H1 (cell line): ENCODE results near the gene GLT8D1. TPM values are rescaled to one million over a fixed set of nuclear protein-coding genes. Genes with fewer than 3 reads are reported as not detected.

Source experiments
- CTCF ChIA-PET: fragments of 300-600 bp; sonication (Branson Sonifier 250); formaldehyde crosslinking; loops from one replicate; lab custom pipeline; 2021; ENCODE audit not compliant: partially characterized antibody; lab: Charles Lee
- POLR2A ChIA-PET: fragments of 300-600 bp; sonication (Branson Sonifier 250); formaldehyde crosslinking; loops from one replicate; lab custom pipeline; 2021; ENCODE audit warnings: inconsistent platforms; ENCODE audit not compliant: partially characterized antibody; lab: Charles Lee
- DNase-seq, 2 experiments: peaks; one replicate each; pipeline versions ENCODE4 v3.0.0 to v3.0.0-alpha.2; 2010 to 2022; ENCODE audit warnings: low spot score in 2 of 2, low read depth in 1 of 2, mixed read lengths in 1 of 2
- FAIRE-seq: peaks from 2 replicates; lab custom pipeline; 2011; peaks lifted over from hg19 to GRCh38; lab: Jason Lieb, UNC
- H2AFZ ChIP-seq: 2 replicates; pipeline ENCODE4 v1.8.1; 2012; ENCODE audit warnings: low read length, inconsistent platforms
- H2AK5ac ChIP-seq: 2 replicates; pipeline ENCODE4 v1.6.1; 2013; ENCODE audit warnings: low read depth, low read length
- H2BK120ac ChIP-seq: replicated peaks from 2 replicates; pipeline ENCODE3; 2013; ENCODE audit warnings: low read depth, low read length, inconsistent platforms
- H2BK12ac ChIP-seq: 2 replicates; pipeline ENCODE4 v1.6.1; 2013; ENCODE audit warnings: low read depth, low read length
- H2BK15ac ChIP-seq: 2 replicates; pipeline ENCODE4 v1.6.1; 2013; ENCODE audit warnings: low read length
- H2BK20ac ChIP-seq: 2 replicates; pipeline ENCODE4 v1.6.1; 2013; ENCODE audit warnings: low read length
- H2BK5ac ChIP-seq: 2 replicates; pipeline ENCODE4 v1.6.1; 2013; ENCODE audit warnings: low read depth, low read length
- H3K14ac ChIP-seq: 2 replicates; pipeline ENCODE4 v1.6.1; 2013; ENCODE audit warnings: inconsistent platforms; ENCODE audit not compliant: insufficient read length
- H3K18ac ChIP-seq: 2 replicates; pipeline ENCODE4 v1.6.1; 2013; ENCODE audit warnings: low read length; ENCODE audit errors: extremely low read depth
- H3K23ac ChIP-seq: 2 replicates; pipeline ENCODE4 v1.6.1; 2013; ENCODE audit warnings: inconsistent platforms; ENCODE audit not compliant: insufficient read length
- H3K23me2 ChIP-seq: 2 replicates; pipeline ENCODE4 v1.6.1; 2013; ENCODE audit warnings: low read depth, low read length
- H3K27ac ChIP-seq: 2 replicates; pipeline ENCODE4 v1.6.1; 2011; ENCODE audit warnings: low read depth, low read length, inconsistent platforms
- H3K27me3 ChIP-seq, 4 experiments: replicated peaks in 1 of 4; 1 replicate in 1 of 4; 2 replicates in 3 of 4; pipeline versions ENCODE4 v1.6.1 to v1.8.1; 2011 to 2013; ENCODE audit warnings: low read length in 3 of 4, mild to moderate bottlenecking in 3 of 4, inconsistent platforms in 2 of 4, mixed read lengths in 2 of 4, moderate library complexity in 1 of 4; ENCODE audit not compliant: control insufficient read depth in 3 of 4, insufficient read depth in 3 of 4; ENCODE audit errors: extremely low read depth in 1 of 4
- H3K36me3 ChIP-seq, 4 experiments: 2 replicates each; pipeline versions ENCODE4 v1.6.1 to v1.8.1; 2011 to 2013; ENCODE audit warnings: mild to moderate bottlenecking in 4 of 4, low read length in 3 of 4, moderate library complexity in 2 of 4, control low read depth in 1 of 4, inconsistent platforms in 1 of 4; ENCODE audit not compliant: insufficient read depth in 4 of 4, control insufficient read depth in 2 of 4
- H3K4ac ChIP-seq: replicated peaks from 2 replicates; pipeline ENCODE3; 2013; ENCODE audit warnings: low read length, low read depth, mixed read lengths, inconsistent platforms; ENCODE audit not compliant: insufficient read length
- H3K4me1 ChIP-seq, 4 experiments: replicated peaks in 1 of 4; 1 replicate in 1 of 4; 2 replicates in 3 of 4; pipeline versions ENCODE4 v1.6.1 to v1.8.1; 2011 to 2013; ENCODE audit warnings: low read length in 3 of 4, inconsistent platforms in 2 of 4, mixed read lengths in 1 of 4; ENCODE audit not compliant: insufficient read depth in 4 of 4, control insufficient read depth in 3 of 4
- H3K4me2 ChIP-seq, 2 experiments: 2 replicates each; pipeline versions ENCODE4 v1.6.1 to v1.8.1; 2011 to 2013; ENCODE audit warnings: low read depth in 2 of 2, low read length in 2 of 2, control low read depth in 1 of 2, inconsistent platforms in 1 of 2, mild to moderate bottlenecking in 1 of 2; ENCODE audit not compliant: insufficient read depth in 1 of 2
- H3K4me3 ChIP-seq, 4 experiments: fragments of 200-600, 300-600 bp in 1 of 4; sonication (generic), shearing (Covaris generic), sonication (Bioruptor Twin) in 1 of 4; 2 replicates each; pipeline versions ENCODE4 v1.5.1 to v1.8.1; 2011 to 2016; ENCODE audit warnings: low read length in 4 of 4, low read depth in 3 of 4, control low read depth in 2 of 4, inconsistent platforms in 2 of 4, mild to moderate bottlenecking in 2 of 4, mixed read lengths in 1 of 4, moderate library complexity in 1 of 4; ENCODE audit not compliant: insufficient read depth in 2 of 4; ENCODE audit errors: extremely low read depth in 1 of 4
- H3K56ac ChIP-seq: replicated peaks from 2 replicates; pipeline ENCODE3; 2013; ENCODE audit warnings: low read depth, mild to moderate bottlenecking, mixed read lengths, low read length, inconsistent platforms; ENCODE audit not compliant: insufficient read length
- H3K79me1 ChIP-seq: 2 replicates; pipeline ENCODE4 v1.6.1; 2013; ENCODE audit warnings: low read depth, low read length, control low read depth
- H3K79me2 ChIP-seq, 2 experiments: 2 replicates each; pipeline versions ENCODE4 v1.6.1 to v1.8.1; 2012 to 2013; ENCODE audit warnings: low read length in 2 of 2, mild to moderate bottlenecking in 2 of 2, inconsistent platforms in 1 of 2; ENCODE audit not compliant: insufficient read depth in 2 of 2, control insufficient read depth in 1 of 2
- H3K9ac ChIP-seq, 4 experiments: replicated peaks in 1 of 4; 1 replicate in 1 of 4; 2 replicates in 3 of 4; pipeline versions ENCODE4 v1.6.1 to v1.8.1; 2011 to 2013; ENCODE audit warnings: low read depth in 3 of 4, low read length in 3 of 4, control low read depth in 2 of 4, mild to moderate bottlenecking in 2 of 4, moderate library complexity in 2 of 4, inconsistent platforms in 1 of 4; ENCODE audit errors: extremely low read depth in 1 of 4
- H3K9me3 ChIP-seq, 2 experiments: 2 replicates each; pipeline versions ENCODE4 v1.6.1 to v1.8.1; 2012 to 2013; ENCODE audit warnings: mild to moderate bottlenecking in 2 of 2, moderate library complexity in 2 of 2, control low read depth in 1 of 2, inconsistent platforms in 1 of 2, low read depth in 1 of 2, low read length in 1 of 2, mixed read lengths in 1 of 2; ENCODE audit not compliant: insufficient read depth in 2 of 2
- H4K20me1 ChIP-seq, 2 experiments: replicated peaks in 1 of 2; 2 replicates each; pipeline versions ENCODE3 to v1.8.1; 2011 to 2013; ENCODE audit warnings: inconsistent platforms in 2 of 2, low read length in 2 of 2, mild to moderate bottlenecking in 1 of 2; ENCODE audit not compliant: insufficient read depth in 2 of 2, control insufficient read depth in 1 of 2
- H4K5ac ChIP-seq: 2 replicates; pipeline ENCODE4 v1.6.1; 2013; ENCODE audit warnings: low read length, low read depth, mixed read lengths, inconsistent platforms; ENCODE audit not compliant: insufficient read length
- H4K8ac ChIP-seq: 2 replicates; pipeline ENCODE4 v1.8.0; 2013; ENCODE audit warnings: mild to moderate bottlenecking, moderate library complexity, low read length, inconsistent platforms; ENCODE audit not compliant: insufficient read depth; ENCODE audit errors: extremely low read depth
- H4K91ac ChIP-seq: replicated peaks from 2 replicates; pipeline ENCODE3; 2013; ENCODE audit warnings: low read length, mixed read lengths, inconsistent platforms; ENCODE audit not compliant: insufficient read length
- ASH2L ChIP-seq: fragments of 200-600, 300-600 bp; sonication (generic); IDR thresholded peaks from one replicate; pipeline ENCODE4 v1.7.1; 2017; ENCODE audit warnings: low read length
- BACH1 ChIP-seq: IDR thresholded peaks from 2 replicates; pipeline ENCODE4 v1.6.1; 2012; ENCODE audit warnings: low read length, improper control_type of control experiment
- CREB1 ChIP-seq: IDR thresholded peaks from 2 replicates; pipeline ENCODE4 v1.6.1; 2012; ENCODE audit warnings: inconsistent platforms
- KDM1A ChIP-seq: fragments of 200-600, 300-600 bp; sonication (generic); IDR thresholded peaks from 2 replicates; pipeline ENCODE4 v1.7.1; 2016; ENCODE audit warnings: mild to moderate bottlenecking, low read length, borderline replicate concordance
- PHF8 ChIP-seq: fragments of 200-600 bp; sonication (generic); conservative IDR thresholded peaks from 2 replicates; pipeline ENCODE4 v1.7.1; 2012; ENCODE audit warnings: low read depth, mild to moderate bottlenecking, inconsistent platforms, low read length, moderate library complexity
- POLR2A ChIP-seq, 2 experiments: IDR thresholded peaks; 1 replicate in 1 of 2; 2 replicates in 1 of 2; pipeline ENCODE4 v1.6.1; 2011; ENCODE audit warnings: low read depth in 2 of 2, low read length in 2 of 2, mild to moderate bottlenecking in 2 of 2; ENCODE audit errors: control extremely low read depth in 1 of 2
- POLR2AphosphoS5 ChIP-seq: IDR thresholded peaks from 2 replicates; pipeline ENCODE4 v1.6.1; 2011; ENCODE audit warnings: low read depth, low read length
- RNF2 ChIP-seq: fragments of 200-900, 300-1000 bp; sonication (generic); IDR thresholded peaks from 2 replicates; pipeline ENCODE4 v1.7.1; 2016; ENCODE audit warnings: borderline replicate concordance, low read depth, mild to moderate bottlenecking, antibody characterized with exemption, low read length; ENCODE audit not compliant: poor library complexity, severe bottlenecking; ENCODE audit errors: missing control alignments
- SIN3A ChIP-seq, 2 experiments: IDR thresholded peaks in 1 of 2; conservative IDR thresholded peaks in 1 of 2; 2 replicates each; pipeline ENCODE4 v1.6.1; 2011 to 2012; ENCODE audit warnings: low read length in 2 of 2, improper control_type of control experiment in 1 of 2, low read depth in 1 of 2, mild to moderate bottlenecking in 1 of 2
- TCF12 ChIP-seq: IDR thresholded peaks from 2 replicates; pipeline ENCODE4 v1.6.1; 2011; ENCODE audit warnings: low read depth, mild to moderate bottlenecking, low read length
- WGBS, 2 experiments: shearing (Covaris generic) in 1 of 2; methylation state at CpG; one replicate each; pipeline versions ENCODE4 v1.1.6 to v1.1.7; 2013 to 2015; ENCODE audit warnings: low lambda C conversion rate in 2 of 2, mixed read lengths in 2 of 2, inconsistent platforms in 1 of 2, low coverage in 1 of 2, missing lambda C conversion rate in 1 of 2; ENCODE audit not compliant: insufficient replicate concordance in 2 of 2, insufficient coverage in 1 of 2, insufficient read length in 1 of 2; ENCODE audit errors: extremely low coverage in 1 of 2, missing lambda C conversion rate in 1 of 2; 5-methylcytosine and 5-hydroxymethylcytosine counted together
- polyA plus RNA-seq, 7 experiments: library from polyadenylated mRNA; depleted of rRNA in 3 of 7; stranded (reverse) in 5 of 7; unstranded in 2 of 7; fragments of >200 nt in 5 of 7; fragments of 200-250 nt in 2 of 7; gene quantifications; 1 replicate in 5 of 7; 2 replicates in 1 of 7; 4 replicates in 1 of 7; pipeline versions ENCODE4 v1.2.1 to v1.2.3, GENCODE V29; 2011 to 2013; ENCODE audit warnings: missing spikeins in 2 of 7, mixed read lengths in 2 of 7
- total RNA-seq: library from RNA; stranded (reverse); fragmentation: NEBNext Ultra II Directional; extraction: Animal tissue kit (Norgen Biotek cat#: 25700); gene quantifications from 2 replicates; pipeline ENCODE4 v1.2.1, GENCODE V29; 2021

The GLT8D1 gene
- total and polyA plus RNA-seq, 2 of the 8 experiments (the other 6 are each of a cell fraction or from before 2014, with no cell fraction given), result 29.0 to 33.6 TPM

DNA sequence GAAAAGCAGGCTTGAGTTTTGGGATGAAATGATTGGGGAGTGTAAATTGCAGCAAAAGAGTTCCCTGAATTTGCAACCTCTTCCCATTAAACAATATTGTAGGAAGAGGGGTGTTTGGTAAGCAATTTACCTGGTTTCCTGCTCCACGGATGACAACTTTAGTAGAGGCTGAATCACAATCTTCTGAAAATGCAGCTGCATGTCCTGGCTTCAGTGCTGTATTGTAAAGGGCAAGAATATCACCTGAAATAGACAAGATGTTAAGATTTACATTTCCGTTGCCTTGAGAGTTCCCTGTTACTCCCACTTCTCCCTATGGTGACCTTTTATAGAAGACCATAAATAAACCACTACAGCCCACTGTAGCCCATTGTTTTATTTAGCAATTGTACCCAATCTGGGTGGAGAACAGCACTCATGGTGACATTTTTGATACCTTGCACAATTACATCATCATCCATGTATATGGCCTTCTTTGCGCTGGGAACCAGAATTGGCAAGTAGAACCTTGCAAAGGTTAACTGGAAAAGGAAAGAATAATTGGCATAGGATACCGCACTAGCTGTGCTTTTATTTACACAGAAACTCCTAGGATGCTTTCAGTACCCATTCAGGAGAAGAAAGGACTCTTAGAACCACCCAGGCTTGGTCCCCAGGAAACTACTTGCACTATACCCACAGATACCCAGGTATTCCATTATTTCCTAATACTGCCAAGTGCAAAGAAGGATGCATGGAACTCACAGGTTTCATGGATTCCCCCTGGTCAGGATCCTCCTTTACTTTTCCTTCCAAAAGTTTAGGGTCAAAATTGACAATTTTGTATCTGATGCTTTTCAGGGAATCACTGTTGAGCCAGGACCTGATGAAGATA is 9.6 kb downstream of the GLT8D1 start:
- H3K79me1 ChIP-seq, result no peaks in the 10 kb centered on the region
- no peak overlapping the region for H2AK5ac ChIP-seq
- no peak overlapping the region for H4K91ac ChIP-seq
- FAIRE-seq (no peak), DNase-seq (peak in 1 of 2 experiments; percentile 30)
- H3K56ac ChIP-seq, result no peak overlapping the region
- no peak overlapping the region for H3K18ac ChIP-seq
- no peaks in the 10 kb centered on the region for H3K9me3 ChIP-seq
- no peaks in the 10 kb centered on the region for H3K4me1 ChIP-seq
- no peak overlapping the region for H2BK120ac ChIP-seq
- no peak overlapping the region for H3K4me2 ChIP-seq
- no peak overlapping the region for H3K23ac ChIP-seq
- H3K27me3 ChIP-seq, result no peaks in the 10 kb centered on the region
- H3K23me2 ChIP-seq, result no peaks in the 10 kb centered on the region
- H3K4me3 ChIP-seq, result no peak overlapping the region
- H3K14ac ChIP-seq, result no peak overlapping the region
- WGBS, 2 experiments, result 93% methylated on average over 4 of the region's 4 CpGs; no CpG with 5 or more reads in 1 of the 2 experiments
- H2AFZ ChIP-seq, result no peak overlapping the region
- H4K20me1 ChIP-seq, result peaks cover 7 to 13% of the 10 kb centered on the region in 2 experiments
- no peak overlapping the region for H2BK15ac ChIP-seq
- TF ChIP-seq POLR2AphosphoS5 (peak; percentile 56; the same call in 1 of the 2 replicates), KDM1A (no peak), CREB1 (no peak), BACH1 (no peak), SIN3A (conservative IDR thresholded peaks at IDR 0.05 in 1 of 2, IDR thresholded peaks at IDR 0.05 in 1 of 2; ENCODE audit: low read depth in 1 of 2, low read length in 2 of 2) (no peak), RNF2 (no peak), TCF12 (no peak), PHF8 (no peak), ASH2L (no peak), POLR2A (IDR thresholded peaks at IDR 0.05; ENCODE audit: control extremely low read depth in 1 of 2, low read depth in 2 of 2, low read length in 2 of 2) (peak; percentile 39 to 76)
- H2BK5ac ChIP-seq, result no peak overlapping the region
- no peak overlapping the region for H3K9ac ChIP-seq
- H2BK20ac ChIP-seq, result no peak overlapping the region
- H2BK12ac ChIP-seq, result no peak overlapping the region
- ChIA-PET POLR2A (interaction anchor here (1.3 to 18.8 kb wide), 6 partner anchors 5 to 74 kb away, joined by 3 to 347 read pairs (median 56); partner anchors contain the start of genes GLT8D1, GNL3, PBRM1 and SPCS1), CTCF (interaction anchor here (0.6 to 1.7 kb wide), 4 partner anchors 10 to 103 kb away, joined by 3 to 4 read pairs (median 3); partner anchors contain the start of genes GLT8D1 and SPCS1)
- peaks cover 40 to 72% (median 56%) of the 10 kb centered on the region in 4 experiments for H3K36me3 ChIP-seq
- no peak overlapping the region for H4K5ac ChIP-seq
- H3K4ac ChIP-seq, result no peak overlapping the region
- H3K27ac ChIP-seq, result no peak overlapping the region
- no peaks in the 10 kb centered on the region; a peak in 1 of 4 replicates for H3K79me2 ChIP-seq
- H4K8ac ChIP-seq, result no peak overlapping the region
